Breast epithelium (tissue), 4 donors: ENCODE data around the gene GAREM2. TPM values are rescaled to one million over a fixed set of nuclear protein-coding genes. Genes with fewer than 3 reads are reported as not detected.

ENCODE experiments used
- DNase-seq, 2 donors: peaks; one replicate each; pipeline ENCODE4 v3.0.0-alpha.2; 2019; ENCODE audit warnings: low spot score in 2 of 2
- H3K27ac ChIP-seq, 2 donors: fragments of 200-600 bp; sonication (generic) in 1 of 2; one replicate each; pipeline ENCODE4 v1.5.1; 2016 to 2019; ENCODE audit warnings: mild to moderate bottlenecking in 1 of 2
- H3K27me3 ChIP-seq, 2 donors: fragments of 200-600 bp; sonication (generic) in 1 of 2; one replicate each; pipeline versions ENCODE4 v1.5.1 to v1.6.0; 2017 to 2019; ENCODE audit warnings: control low read depth in 1 of 2, mild to moderate bottlenecking in 1 of 2
- H3K36me3 ChIP-seq: fragments of 200-600 bp; one replicate; pipeline ENCODE4 v1.5.1; 2019
- H3K4me1 ChIP-seq, 2 donors: fragments of 200-600 bp; sonication (generic); one replicate each; pipeline ENCODE4 v1.5.1; 2016 to 2019; ENCODE audit warnings: control low read depth in 1 of 2
- H3K4me3 ChIP-seq, 3 donors: fragments of 200-600 bp; sonication (generic); 1 replicate in 2 of 3; 2 replicates in 1 of 3; pipeline ENCODE4 v1.5.1; 2016 to 2019; ENCODE audit warnings: mild to moderate bottlenecking in 3 of 3, moderate library complexity in 2 of 3
- H3K9me3 ChIP-seq, 2 donors: fragments of 200-600 bp; sonication (generic) in 1 of 2; one replicate each; pipeline ENCODE4 v1.5.1; 2016 to 2019; ENCODE audit warnings: control low read depth in 1 of 2
- POLR2A ChIP-seq: fragments of 450-650 bp; IDR thresholded peaks from one replicate; pipeline ENCODE4 v1.6.1; 2016; ENCODE audit warnings: antibody characterized with exemption, mild to moderate bottlenecking, moderate library complexity
- POLR2AphosphoS5 ChIP-seq, 3 donors: sonication (generic); formaldehyde crosslinking; IDR thresholded peaks; one replicate each; pipeline ENCODE4 v1.6.1; 2017; ENCODE audit warnings: antibody characterized with exemption in 3 of 3
- intact Hi-C: fragments of 100-400 bp; cut with DNase I; formaldehyde crosslinking; loops from one replicate; pipeline ENCODE4 v1.15.1; 2023; ENCODE audit warnings: low total_unique reads
- total RNA-seq, 3 donors: library from RNA; depleted of rRNA; stranded (reverse); fragments of >200 nt; gene quantifications; one replicate each; pipeline ENCODE4 v1.1.0, GENCODE V29; 2016
- TF ChIP-seq, protein P1 (sequence below), 3 donors: fragments of 450-650 bp; IDR thresholded peaks; one replicate each; pipeline ENCODE4 v1.5.1; 2016 to 2017; ENCODE audit warnings: antibody characterized with exemption in 3 of 3, mild to moderate bottlenecking in 3 of 3, moderate library complexity in 3 of 3

The GAREM2 gene
- total RNA-seq, 3 donors from 2014 or later: 1.2 to 2.0 (median 1.4) TPM

GRCh38 chr2:26196683-26197418, 24.0 kb downstream of the GAREM2 start:
- Histone ChIP-seq H3K27me3 (no peaks in the 10 kb centered on the region), H3K9me3 (no peaks in the 10 kb centered on the region), H3K36me3 (no peaks in the 10 kb centered on the region), H3K27ac (no peak overlapping the region), H3K4me3 (no peak overlapping the region), H3K4me1 (no peaks in the 10 kb centered on the region)
- intact Hi-C loops: no loop called here
- no peak for DNase-seq
- TF ChIP-seq, protein P1, sequence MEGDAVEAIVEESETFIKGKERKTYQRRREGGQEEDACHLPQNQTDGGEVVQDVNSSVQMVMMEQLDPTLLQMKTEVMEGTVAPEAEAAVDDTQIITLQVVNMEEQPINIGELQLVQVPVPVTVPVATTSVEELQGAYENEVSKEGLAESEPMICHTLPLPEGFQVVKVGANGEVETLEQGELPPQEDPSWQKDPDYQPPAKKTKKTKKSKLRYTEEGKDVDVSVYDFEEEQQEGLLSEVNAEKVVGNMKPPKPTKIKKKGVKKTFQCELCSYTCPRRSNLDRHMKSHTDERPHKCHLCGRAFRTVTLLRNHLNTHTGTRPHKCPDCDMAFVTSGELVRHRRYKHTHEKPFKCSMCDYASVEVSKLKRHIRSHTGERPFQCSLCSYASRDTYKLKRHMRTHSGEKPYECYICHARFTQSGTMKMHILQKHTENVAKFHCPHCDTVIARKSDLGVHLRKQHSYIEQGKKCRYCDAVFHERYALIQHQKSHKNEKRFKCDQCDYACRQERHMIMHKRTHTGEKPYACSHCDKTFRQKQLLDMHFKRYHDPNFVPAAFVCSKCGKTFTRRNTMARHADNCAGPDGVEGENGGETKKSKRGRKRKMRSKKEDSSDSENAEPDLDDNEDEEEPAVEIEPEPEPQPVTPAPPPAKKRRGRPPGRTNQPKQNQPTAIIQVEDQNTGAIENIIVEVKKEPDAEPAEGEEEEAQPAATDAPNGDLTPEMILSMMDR (IDR thresholded peaks at IDR 0.05): no peak
- no peak for TF ChIP-seq POLR2AphosphoS5 (IDR thresholded peaks at IDR 0.05)
- TF ChIP-seq POLR2A: no peak

DNA sequence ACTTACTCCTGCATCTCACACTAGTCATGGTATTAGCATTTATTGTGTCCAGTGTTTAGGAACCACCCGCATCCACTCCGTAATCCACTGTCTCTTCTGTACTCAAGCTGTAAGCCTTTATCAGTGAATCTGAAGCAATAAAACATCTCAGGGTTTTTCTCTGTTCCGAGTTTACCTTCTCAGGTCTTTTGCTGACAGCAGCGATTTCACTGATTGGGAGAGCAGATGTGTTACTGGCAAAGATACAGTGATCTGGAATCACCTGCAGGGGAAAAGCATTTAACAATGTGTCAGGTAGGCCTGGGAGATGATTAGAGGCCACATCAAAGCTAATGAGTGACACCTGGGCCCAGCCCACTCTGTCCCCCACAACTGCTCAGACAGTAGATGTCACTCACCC, 24.6 kb downstream of the GAREM2 start:
- no peaks in the 10 kb centered on the region for H3K36me3 ChIP-seq
- intact Hi-C loops: no loop called here
- no peaks in the 10 kb centered on the region for H3K9me3 ChIP-seq
- no peak for TF ChIP-seq POLR2AphosphoS5 (IDR thresholded peaks at IDR 0.05)
- TF ChIP-seq, protein P1 (IDR thresholded peaks at IDR 0.05): no peak
- TF ChIP-seq POLR2A: no peak
- no peak for DNase-seq
- H3K27me3 ChIP-seq: no peaks in the 10 kb centered on the region
- H3K4me1 ChIP-seq: no peaks in the 10 kb centered on the region
- no peak overlapping the region for H3K27ac ChIP-seq
- no peak overlapping the region for H3K4me3 ChIP-seq

GRCh38 chr2:26202981-26203490, 30.1 kb downstream of the GAREM2 start:
- Histone ChIP-seq H3K4me3 (no peak overlapping the region), H3K27me3 (no peaks in the 10 kb centered on the region), H3K27ac (no peak overlapping the region), H3K9me3 (no peaks in the 10 kb centered on the region), H3K36me3 (no peaks in the 10 kb centered on the region), H3K4me1 (no peaks in the 10 kb centered on the region)
- intact Hi-C loops: no loop called here
- DNase-seq: no peak
- TF ChIP-seq POLR2A (no peak), POLR2AphosphoS5 (IDR thresholded peaks at IDR 0.05) (no peak)
- TF ChIP-seq, protein P1 (IDR thresholded peaks at IDR 0.05): no peak

- H3K27ac ChIP-seq: no peak overlapping the region
- TF ChIP-seq POLR2A (no peak), POLR2AphosphoS5 (IDR thresholded peaks at IDR 0.05) (no peak)
- TF ChIP-seq, protein P1 (IDR thresholded peaks at IDR 0.05): no peak
- intact Hi-C loops: no loop called here
- no peaks in the 10 kb centered on the region for H3K9me3 ChIP-seq
- DNase-seq: no peak
- H3K36me3 ChIP-seq: no peaks in the 10 kb centered on the region
- no peak overlapping the region for H3K4me3 ChIP-seq
- no peaks in the 10 kb centered on the region for H3K4me1 ChIP-seq
- H3K27me3 ChIP-seq: no peaks in the 10 kb centered on the region
These were observed 31.0 kb downstream of the GAREM2 start for GRCh38 chr2:26203906-26204305.

DNA sequence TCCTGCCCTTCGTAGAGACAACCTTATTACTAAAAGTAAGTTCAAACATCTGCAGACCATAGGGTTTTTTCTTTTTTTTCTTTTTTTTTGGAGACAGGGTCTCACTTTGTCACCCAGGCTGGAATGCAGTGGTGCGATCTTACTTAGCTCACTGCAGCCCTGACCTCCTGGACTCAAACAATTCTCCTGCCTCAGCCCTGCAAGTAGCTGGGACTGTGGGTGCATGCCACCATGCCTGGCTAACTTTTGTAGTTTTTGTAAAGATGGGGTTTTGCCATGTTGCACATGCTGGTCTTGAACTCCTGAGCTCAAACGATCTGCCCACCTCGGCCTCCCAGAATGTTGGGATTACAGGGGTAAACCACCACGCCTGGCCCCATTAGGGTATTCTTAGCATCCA, 39.1 kb downstream of the GAREM2 start:
- no peaks in the 10 kb centered on the region for H3K36me3 ChIP-seq
- intact Hi-C loops: no loop called here

More for the DNA sequence above, 39.1 kb downstream of the GAREM2 start:
- Histone ChIP-seq H3K27ac (no peak overlapping the region), H3K4me1 (no peaks in the 10 kb centered on the region), H3K27me3 (no peaks in the 10 kb centered on the region), H3K9me3 (no peaks in the 10 kb centered on the region), H3K4me3 (no peak overlapping the region)
- no peak for DNase-seq
- TF ChIP-seq POLR2AphosphoS5 (IDR thresholded peaks at IDR 0.05): no peak
- TF ChIP-seq POLR2A: no peak
- TF ChIP-seq, protein P1 (IDR thresholded peaks at IDR 0.05): no peak
